Measurements from ENCODE around the gene ZDHHC1. TPM values are rescaled to one million over a fixed set of nuclear protein-coding genes. Genes with fewer than 3 reads are reported as not detected.

ZDHHC1 gene
- total RNA-seq, 1 donor: 9.0 TPM

GRCh38 chr16:67395458-67396158 lies 20.7 kb downstream of the ZDHHC1 start:
- H3K27ac ChIP-seq (ENCODE audit: low read depth, low read length): no peak overlapping the region
- H2AFZ ChIP-seq (ENCODE audit: low read length): no peak overlapping the region
- H3K27me3 ChIP-seq (ENCODE audit: insufficient read depth, low read length): peaks cover 19% of the 10 kb centered on the region
- no peaks in the 10 kb centered on the region for H3K36me3 ChIP-seq (ENCODE audit: insufficient read depth, low read length)
- no peaks in the 10 kb centered on the region for H3K9me3 ChIP-seq (ENCODE audit: low read depth, low read length)
- peak; percentile 94 for DNase-seq (ENCODE audit: insufficient read length, low spot score, missing footprints)
- TF ChIP-seq, protein P1, sequence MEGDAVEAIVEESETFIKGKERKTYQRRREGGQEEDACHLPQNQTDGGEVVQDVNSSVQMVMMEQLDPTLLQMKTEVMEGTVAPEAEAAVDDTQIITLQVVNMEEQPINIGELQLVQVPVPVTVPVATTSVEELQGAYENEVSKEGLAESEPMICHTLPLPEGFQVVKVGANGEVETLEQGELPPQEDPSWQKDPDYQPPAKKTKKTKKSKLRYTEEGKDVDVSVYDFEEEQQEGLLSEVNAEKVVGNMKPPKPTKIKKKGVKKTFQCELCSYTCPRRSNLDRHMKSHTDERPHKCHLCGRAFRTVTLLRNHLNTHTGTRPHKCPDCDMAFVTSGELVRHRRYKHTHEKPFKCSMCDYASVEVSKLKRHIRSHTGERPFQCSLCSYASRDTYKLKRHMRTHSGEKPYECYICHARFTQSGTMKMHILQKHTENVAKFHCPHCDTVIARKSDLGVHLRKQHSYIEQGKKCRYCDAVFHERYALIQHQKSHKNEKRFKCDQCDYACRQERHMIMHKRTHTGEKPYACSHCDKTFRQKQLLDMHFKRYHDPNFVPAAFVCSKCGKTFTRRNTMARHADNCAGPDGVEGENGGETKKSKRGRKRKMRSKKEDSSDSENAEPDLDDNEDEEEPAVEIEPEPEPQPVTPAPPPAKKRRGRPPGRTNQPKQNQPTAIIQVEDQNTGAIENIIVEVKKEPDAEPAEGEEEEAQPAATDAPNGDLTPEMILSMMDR (IDR thresholded peaks at IDR 0.05; ENCODE audit: extremely low read depth, low read depth, low read length): no peak
- no peak overlapping the region for H3K4me3 ChIP-seq (ENCODE audit: insufficient read depth, low read length)
- H3K79me2 ChIP-seq (ENCODE audit: insufficient read depth, low read length): no peaks in the 10 kb centered on the region
- H3K4me2 ChIP-seq (ENCODE audit: insufficient read depth, low read length): no peak overlapping the region
- H3K4me1 ChIP-seq (ENCODE audit: insufficient read depth, low read length): peaks cover 19% of the 10 kb centered on the region
- peaks cover 4% of the 10 kb centered on the region for H4K20me1 ChIP-seq (ENCODE audit: insufficient read depth, low read length)

DNA sequence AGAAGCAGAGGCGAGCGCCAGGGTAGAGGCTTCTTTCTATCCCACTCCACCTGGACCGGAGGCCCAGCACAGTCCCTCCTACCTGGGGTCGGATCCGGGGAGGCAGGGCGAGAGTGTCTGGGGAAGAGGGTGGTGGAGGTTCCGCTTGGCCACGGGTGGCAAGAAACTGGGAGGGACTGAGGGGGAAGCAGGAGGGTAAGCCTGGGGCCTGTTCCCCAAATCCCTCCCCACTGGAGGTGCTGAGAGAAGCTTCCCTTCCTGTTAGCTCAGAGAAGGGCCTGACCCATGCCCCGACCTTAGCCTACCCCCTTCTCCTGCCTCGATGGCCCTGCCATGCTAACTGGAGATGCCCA lies 21.2 kb downstream of the ZDHHC1 start:
- Histone ChIP-seq H3K27me3 (ENCODE audit: insufficient read depth, low read length) (peaks cover 19% of the 10 kb centered on the region), H3K79me2 (ENCODE audit: insufficient read depth, low read length) (no peaks in the 10 kb centered on the region), H3K4me3 (ENCODE audit: insufficient read depth, low read length) (no peak overlapping the region), H2AFZ (ENCODE audit: low read length) (no peak overlapping the region), H3K36me3 (ENCODE audit: insufficient read depth, low read length) (no peaks in the 10 kb centered on the region), H3K9me3 (ENCODE audit: low read depth, low read length) (no peaks in the 10 kb centered on the region), H4K20me1 (ENCODE audit: insufficient read depth, low read length) (peaks cover 4% of the 10 kb centered on the region), H3K4me1 (ENCODE audit: insufficient read depth, low read length) (peaks cover 19% of the 10 kb centered on the region), H3K4me2 (ENCODE audit: insufficient read depth, low read length) (no peak overlapping the region), H3K27ac (ENCODE audit: low read depth, low read length) (no peak overlapping the region)
- TF ChIP-seq, protein P1 (IDR thresholded peaks at IDR 0.05; ENCODE audit: extremely low read depth, low read depth, low read length): no peak
- peak; percentile 68 for DNase-seq (ENCODE audit: insufficient read length, low spot score, missing footprints)

DNA sequence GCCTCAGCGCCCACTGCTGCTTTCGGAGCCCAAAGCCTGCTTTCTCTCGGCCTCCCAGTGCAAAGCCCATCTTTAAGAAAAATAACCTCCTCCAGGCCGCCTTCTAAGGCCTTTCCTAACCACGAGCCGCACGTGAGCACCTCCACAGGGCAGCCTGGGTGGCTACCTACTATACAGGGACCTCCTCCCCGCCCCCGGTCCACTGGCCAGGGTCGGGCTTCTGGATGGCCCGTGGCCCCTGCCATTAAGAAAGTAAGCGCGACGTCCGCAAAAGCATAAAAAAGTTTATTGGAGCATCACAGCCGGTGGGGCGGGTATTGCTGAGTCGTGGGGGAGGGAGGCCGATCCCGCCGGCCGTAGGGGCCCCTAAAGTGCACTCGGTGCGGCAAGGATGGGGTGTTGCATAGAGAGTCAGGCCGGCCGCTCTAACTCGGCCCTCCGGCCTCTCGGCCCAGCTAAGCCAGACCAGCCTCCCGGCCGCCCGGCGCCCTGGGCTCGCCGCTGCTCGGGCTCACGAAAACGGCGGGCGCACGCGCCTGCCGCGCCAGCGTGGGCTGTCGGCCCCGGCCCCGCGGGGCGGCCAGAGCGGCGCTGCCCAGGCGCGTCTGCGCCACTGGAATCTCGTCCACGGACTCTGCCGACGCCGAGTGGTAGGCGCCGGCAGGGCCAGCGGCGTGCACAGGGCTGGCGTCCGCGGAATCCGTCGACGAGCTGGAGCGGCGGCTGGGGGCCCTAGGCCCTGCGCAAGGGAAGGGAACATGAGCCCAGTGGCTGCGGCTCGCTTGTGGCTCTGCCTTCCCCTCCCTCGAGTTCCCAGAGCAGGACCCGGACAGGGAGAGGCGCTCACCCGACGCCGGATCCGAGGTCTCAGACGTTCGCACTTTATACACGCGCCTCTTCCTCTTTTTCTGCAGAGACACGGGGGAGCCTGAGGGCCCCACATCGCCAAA lies 21.8 kb downstream of the ZDHHC1 start:
- no peaks in the 10 kb centered on the region for H3K9me3 ChIP-seq (ENCODE audit: low read depth, low read length)
- peaks cover 4% of the 10 kb centered on the region for H4K20me1 ChIP-seq (ENCODE audit: insufficient read depth, low read length)
- TF ChIP-seq, protein P1 (IDR thresholded peaks at IDR 0.05; ENCODE audit: extremely low read depth, low read depth, low read length): no peak
- no peaks in the 10 kb centered on the region for H3K79me2 ChIP-seq (ENCODE audit: insufficient read depth, low read length)
- no peak overlapping the region for H3K27ac ChIP-seq (ENCODE audit: low read depth, low read length)
- peak overlapping the region; percentile 64 for H3K4me2 ChIP-seq (ENCODE audit: insufficient read depth, low read length)
- no peaks in the 10 kb centered on the region for H3K36me3 ChIP-seq (ENCODE audit: insufficient read depth, low read length)
- no peak overlapping the region for H2AFZ ChIP-seq (ENCODE audit: low read length)
- DNase-seq (ENCODE audit: insufficient read length, low spot score, missing footprints): peak; percentile 72
- no peak overlapping the region for H3K4me3 ChIP-seq (ENCODE audit: insufficient read depth, low read length)
- H3K4me1 ChIP-seq (ENCODE audit: insufficient read depth, low read length): peaks cover 19% of the 10 kb centered on the region
- peaks cover 19% of the 10 kb centered on the region for H3K27me3 ChIP-seq (ENCODE audit: insufficient read depth, low read length)

- no peaks in the 10 kb centered on the region for H3K79me2 ChIP-seq (ENCODE audit: insufficient read depth, low read length)
- peak overlapping the region; percentile 61 for H3K4me3 ChIP-seq (ENCODE audit: insufficient read depth, low read length)
- H3K27ac ChIP-seq (ENCODE audit: low read depth, low read length): no peak overlapping the region
- H2AFZ ChIP-seq (ENCODE audit: low read length): peak overlapping the region; percentile 50
- peaks cover 4% of the 10 kb centered on the region for H4K20me1 ChIP-seq (ENCODE audit: insufficient read depth, low read length)
- H3K4me1 ChIP-seq (ENCODE audit: insufficient read depth, low read length): peaks cover 19% of the 10 kb centered on the region
- H3K36me3 ChIP-seq (ENCODE audit: insufficient read depth, low read length): no peaks in the 10 kb centered on the region
- H3K4me2 ChIP-seq (ENCODE audit: insufficient read depth, low read length): peak overlapping the region; percentile 64
- H3K9me3 ChIP-seq (ENCODE audit: low read depth, low read length): no peaks in the 10 kb centered on the region
- no peak for DNase-seq (ENCODE audit: insufficient read length, low spot score, missing footprints)
- peaks cover 19% of the 10 kb centered on the region for H3K27me3 ChIP-seq (ENCODE audit: insufficient read depth, low read length)
- TF ChIP-seq, protein P1 (IDR thresholded peaks at IDR 0.05; ENCODE audit: extremely low read depth, low read depth, low read length): no peak
Observed at GRCh38 chr16:67393788-67394154, 22.5 kb downstream of the ZDHHC1 start.

Measured in osteoblast (primary cell).